GM12873 (cell line): ENCODE data around the gene ERC1.

Source experiments
- CTCF ChIP-seq: IDR thresholded peaks from 2 replicates; pipeline ENCODE4 v1.5.1; 2012; ENCODE audit warnings: low read depth, mild to moderate bottlenecking, moderate library complexity, low read length, control low read depth; ENCODE audit not compliant: insufficient read depth; ENCODE audit errors: missing control alignments

The ERC1 gene

GRCh38 chr12:1494856-1495255 lies 503.8 kb downstream of the ERC1 start:
- no peak for TF ChIP-seq CTCF

GRCh38 chr12:1496162-1496900 lies 505.3 kb downstream of the ERC1 start:
- no peak for TF ChIP-seq CTCF

GRCh38 chr12:1497161-1497560 lies 506.1 kb downstream of the ERC1 start:
- no peak for TF ChIP-seq CTCF

- no peak for TF ChIP-seq CTCF
These were observed 507.2 kb downstream of the ERC1 start for GRCh38 chr12:1498199-1498740.

- no peak for TF ChIP-seq CTCF
These were observed 508.3 kb downstream of the ERC1 start for GRCh38 chr12:1499351-1499750.

- TF ChIP-seq CTCF = no peak
These were observed 509.2 kb downstream of the ERC1 start for GRCh38 chr12:1500095-1500801.

- TF ChIP-seq CTCF = no peak
These were observed 510.0 kb downstream of the ERC1 start for GRCh38 chr12:1501001-1501400.
